ENCODE measurements around the gene GRIK4. TPM values are rescaled to one million over a fixed set of nuclear protein-coding genes. Genes with fewer than 3 reads are reported as not detected.
A peak's percentile ranks its signal among the peaks of the same experiment; 100 is the strongest.

The GRIK4 gene
- total RNA-seq, 1 donor from 2014 or later, result 0.05 TPM

GRCh38 chr11:120657306-120658070, 145.9 kb downstream of the GRIK4 start:
- no peak for ATAC-seq
- no peak for DNase-seq (ENCODE audit: low spot score)

- ATAC-seq (no peak), DNase-seq (ENCODE audit: low spot score) (no peak)
Observed at GRCh38 chr11:120658071-120658423, 146.5 kb downstream of the GRIK4 start.

GRCh38 chr11:120659076-120659475, 147.5 kb downstream of the GRIK4 start:
- DNase-seq (ENCODE audit: low spot score) (no peak), ATAC-seq (no peak)

GRCh38 chr11:120660024-120660565, 148.5 kb downstream of the GRIK4 start:
- DNase-seq (ENCODE audit: low spot score) (no peak), ATAC-seq (peak; percentile 83)

GRCh38 chr11:120662071-120662676, 150.6 kb downstream of the GRIK4 start:
- ATAC-seq (no peak), DNase-seq (ENCODE audit: low spot score) (no peak)

- ATAC-seq, result no peak
Observed at GRCh38 chr11:120663142-120663541, 151.6 kb downstream of the GRIK4 start.

GRCh38 chr11:120666121-120666639, 154.6 kb downstream of the GRIK4 start:
- no peak for DNase-seq (ENCODE audit: low spot score)
- ATAC-seq, result no peak

More at GRCh38 chr11:120663142-120663541, 151.6 kb downstream of the GRIK4 start:
- DNase-seq (ENCODE audit: low spot score), result no peak

GRCh38 chr11:120667281-120667680, 155.7 kb downstream of the GRIK4 start:
- ATAC-seq, result no peak
- no peak for DNase-seq (ENCODE audit: low spot score)

GRCh38 chr11:120667934-120668333, 156.4 kb downstream of the GRIK4 start:
- ATAC-seq, result no peak
- DNase-seq (ENCODE audit: low spot score), result no peak

GRCh38 chr11:120668537-120668936, 157.0 kb downstream of the GRIK4 start:
- no peak for DNase-seq (ENCODE audit: low spot score)
- no peak for ATAC-seq

- no peak for ATAC-seq
- DNase-seq (ENCODE audit: low spot score), result no peak
Observed at GRCh38 chr11:120674542-120674941, 163.0 kb downstream of the GRIK4 start.

- DNase-seq (ENCODE audit: low spot score) (no peak), ATAC-seq (no peak)
Observed at GRCh38 chr11:120675171-120675570, 163.6 kb downstream of the GRIK4 start.

GRCh38 chr11:120676991-120677390, 165.4 kb downstream of the GRIK4 start:
- no peak for DNase-seq (ENCODE audit: low spot score)
- no peak for ATAC-seq

- DNase-seq (ENCODE audit: low spot score), result no peak
- no peak for ATAC-seq
Observed at GRCh38 chr11:120680322-120680721, 168.8 kb downstream of the GRIK4 start.

GRCh38 chr11:120681434-120682331, 170.1 kb downstream of the GRIK4 start:
- no peak for ATAC-seq
- no peak for DNase-seq (ENCODE audit: low spot score)

- ATAC-seq (no peak), DNase-seq (ENCODE audit: low spot score) (no peak)
Observed at GRCh38 chr11:120682332-120682649, 170.7 kb downstream of the GRIK4 start.

- ATAC-seq (no peak), DNase-seq (ENCODE audit: low spot score) (no peak)
Observed at GRCh38 chr11:120682866-120683265, 171.3 kb downstream of the GRIK4 start.

- ATAC-seq, result no peak
- no peak for DNase-seq (ENCODE audit: low spot score)
Observed at GRCh38 chr11:120686516-120686915, 175.0 kb downstream of the GRIK4 start.

GRCh38 chr11:120688163-120688562, 176.6 kb downstream of the GRIK4 start:
- DNase-seq (ENCODE audit: low spot score), result no peak
- ATAC-seq, result no peak

- ATAC-seq, result no peak
- DNase-seq (ENCODE audit: low spot score), result no peak
Observed at GRCh38 chr11:120689596-120690275, 178.2 kb downstream of the GRIK4 start.

- ATAC-seq (no peak), DNase-seq (ENCODE audit: low spot score) (no peak)
Observed at GRCh38 chr11:120690406-120690805, 178.9 kb downstream of the GRIK4 start.
